HepG2 (cell line): Measurements from ENCODE around the gene TBC1D2B. TPM values are rescaled to one million over a fixed set of nuclear protein-coding genes. Genes with fewer than 3 reads are reported as not detected.

Experiments used
- ATAC-seq: fragments of 200-7000 bp; cut with Tn5 transposase; 3 replicates; pipeline ENCODE4 v1.9.1; 2020; ENCODE audit warnings: mild to moderate bottlenecking, moderate library complexity
- BruUV-seq: library from RNA; stranded (reverse); fragments of 400-500 nt; replicated peaks from 2 replicates; lab custom pipeline; 2021; lab: Mats Ljungman, UMichigan
- CTCF ChIA-PET: fragments of 300-600 bp; formaldehyde crosslinking; extraction: SDS; loops from one replicate; lab custom pipeline; 2021; ENCODE audit warnings: low total read pairs, inconsistent platforms, low intra/inter-chr PET ratio; lab: Yijun Ruan, JAX
- POLR2A ChIA-PET: fragments of 350-600 bp; sonication (Branson Sonifier 250); formaldehyde crosslinking; loops from one replicate; lab custom pipeline; 2020; ENCODE audit warnings: antibody characterized with exemption, inconsistent platforms; lab: Yijun Ruan, JAX
- DNase-seq: peaks from one replicate; pipeline ENCODE4 v3.0.0-alpha.2; 2015; ENCODE audit warnings: low spot score
- FAIRE-seq: peaks from 3 replicates; lab custom pipeline; 2011; peaks lifted over from hg19 to GRCh38; lab: Jason Lieb, UNC
- H2AFZ ChIP-seq: one replicate; pipeline ENCODE4 v1.6.1; 2011; ENCODE audit warnings: low read length, inconsistent platforms
- H3K27ac ChIP-seq: fragments of 300-600 bp; 3 replicates; pipeline ENCODE4 v1.8.0; 2011; ENCODE audit warnings: mixed run types, mild to moderate bottlenecking, mixed read lengths, low read length, inconsistent platforms; ENCODE audit not compliant: insufficient read depth; ENCODE audit errors: extremely low read length
- H3K27me3 ChIP-seq, 2 experiments: fragments of 200-600 bp in 1 of 2; 2 replicates in 1 of 2; 3 replicates in 1 of 2; pipeline versions ENCODE4 v1.6.0 to v1.8.0; 2011; ENCODE audit warnings: low read length in 2 of 2, mild to moderate bottlenecking in 2 of 2, moderate library complexity in 2 of 2, inconsistent platforms in 1 of 2; ENCODE audit not compliant: insufficient read depth in 2 of 2, control insufficient read depth in 1 of 2
- H3K36me3 ChIP-seq, 2 experiments: fragments of 200-600 bp in 1 of 2; replicated peaks in 1 of 2; 2 replicates in 1 of 2; 3 replicates in 1 of 2; pipeline versions ENCODE4 v1.5.1 to v1.8.0; 2011; ENCODE audit warnings: low read length in 2 of 2, inconsistent platforms in 1 of 2; ENCODE audit not compliant: insufficient read depth in 2 of 2, control insufficient read depth in 1 of 2
- H3K4me1 ChIP-seq: 2 replicates; pipeline ENCODE4 v1.5.1; 2012; ENCODE audit warnings: low read length, inconsistent platforms; ENCODE audit not compliant: insufficient read depth
- H3K4me2 ChIP-seq: 2 replicates; pipeline ENCODE4 v1.6.0; 2011; ENCODE audit warnings: low read depth, low read length, inconsistent platforms
- H3K4me3 ChIP-seq, 3 experiments: fragments of 200-600 bp in 1 of 3; sonication (generic), shearing (Covaris generic) in 1 of 3; replicated peaks in 1 of 3; 2 replicates each; pipeline ENCODE4 v1.5.1; 2011 to 2016; ENCODE audit warnings: low read length in 3 of 3, inconsistent platforms in 2 of 3, low read depth in 2 of 3, mild to moderate bottlenecking in 2 of 3, control low read depth in 1 of 3, mixed read lengths in 1 of 3; ENCODE audit not compliant: insufficient read depth in 1 of 3
- H3K79me2 ChIP-seq: one replicate; pipeline ENCODE4 v1.6.1; 2011; ENCODE audit warnings: low read length, inconsistent platforms; ENCODE audit not compliant: insufficient read depth
- H3K9ac ChIP-seq: 2 replicates; pipeline ENCODE4 v1.6.0; 2011; ENCODE audit warnings: mild to moderate bottlenecking, low read depth, low read length, inconsistent platforms; ENCODE audit not compliant: insufficient read depth
- H3K9me3 ChIP-seq: 2 replicates; pipeline ENCODE4 v1.5.1; 2012; ENCODE audit warnings: mild to moderate bottlenecking, low read length
- H4K20me1 ChIP-seq: 2 replicates; pipeline ENCODE4 v1.6.0; 2011; ENCODE audit warnings: inconsistent platforms, mild to moderate bottlenecking, low read length, moderate library complexity; ENCODE audit not compliant: insufficient read depth
- REXO4 ChIP-seq: sonication (generic); formaldehyde crosslinking; IDR thresholded peaks from 2 replicates; pipeline ENCODE4 v1.8.0; 2022; ENCODE audit warnings: missing genetic modification reagents, mild to moderate bottlenecking, borderline replicate concordance
- SP4 ChIP-seq: sonication (generic); formaldehyde crosslinking; IDR thresholded peaks from 2 replicates; pipeline ENCODE4 v1.8.1; 2023; ENCODE audit warnings: mild to moderate bottlenecking, missing genetic modification reagents
- SRY ChIP-seq: sonication (generic); formaldehyde crosslinking; IDR thresholded peaks from 2 replicates; pipeline ENCODE4 v1.8.0; 2022; ENCODE audit warnings: mild to moderate bottlenecking, missing genetic modification reagents
- TEAD3 ChIP-seq: optimal IDR thresholded peaks from 2 replicates; pipeline ENCODE3; 2016; ENCODE audit warnings: borderline replicate concordance
- TP53 ChIP-seq: sonication (generic); formaldehyde crosslinking; conservative IDR thresholded peaks from 2 replicates; pipeline ENCODE4 v1.4.0; 2020; ENCODE audit warnings: missing genetic modification reagents
- ZNF20 ChIP-seq: sonication (generic); formaldehyde crosslinking; IDR thresholded peaks from 2 replicates; pipeline ENCODE4 v1.4.0; 2020; ENCODE audit warnings: mild to moderate bottlenecking, moderate library complexity, missing genetic modification reagents
- ZNF629 ChIP-seq: sonication (generic); formaldehyde crosslinking; conservative IDR thresholded peaks from 2 replicates; pipeline ENCODE4 v1.5.0; 2020; ENCODE audit warnings: missing genetic modification reagents
- ZNF883 ChIP-seq: sonication (generic); formaldehyde crosslinking; IDR thresholded peaks from 2 replicates; pipeline ENCODE4 v1.5.1; 2020; ENCODE audit warnings: mild to moderate bottlenecking, missing genetic modification reagents; ENCODE audit errors: not compliant biosample characterization
- WGBS: methylation state at CpG from one replicate; pipeline ENCODE4 v1.1.6; 2017; ENCODE audit warnings: low lambda C conversion rate; 5-methylcytosine and 5-hydroxymethylcytosine counted together
- in situ Hi-C: cut with HindIII; loops from 2 replicates; pipeline ENCODE4 v1.10.0; 2017; ENCODE audit warnings: low pct_unique_long_range_greater_than_20kb; ENCODE audit not compliant: extremely low pct_ligation_motif_present
- intact Hi-C: fragments of 100-400 bp; cut with micrococcal nuclease; formaldehyde crosslinking; loops from one replicate; pipeline ENCODE4 v1.10.0; 2022; ENCODE audit not compliant: unreplicated experiment
- polyA plus RNA-seq, 8 experiments: library from polyadenylated mRNA; depleted of rRNA in 3 of 8; stranded (reverse) in 7 of 8; unstranded in 1 of 8; fragments of >200 nt; fragmentation: Illumina TruSeq in 4 of 8; extraction: Trizol in 4 of 8; gene quantifications; 2 replicates each; pipeline versions ENCODE4 v1.2.1 to v1.2.3, GENCODE V29; 2011 to 2016; ENCODE audit warnings: low read depth in 4 of 8, missing spikeins in 1 of 8, mixed read lengths in 1 of 8; ENCODE audit not compliant: insufficient read depth in 1 of 8
- total RNA-seq, 5 experiments: library from RNA; depleted of rRNA; stranded (reverse); fragments of >200 nt; fragmentation: Illumina TruSeq; extraction: Trizol; gene quantifications; 2 replicates each; pipeline ENCODE4 v1.2.3, GENCODE V29; 2016; ENCODE audit warnings: low read depth in 1 of 5
- TF ChIP-seq, protein P1 (sequence below): sonication (generic); formaldehyde crosslinking; IDR thresholded peaks from 2 replicates; pipeline ENCODE4 v1.9.0; 2021; ENCODE audit warnings: mild to moderate bottlenecking, missing genetic modification reagents

Gene TBC1D2B
- total and polyA plus RNA-seq, 2 of the 13 experiments (the other 11 are each of a cell fraction or from before 2014, with no cell fraction given) = 10.1 to 14.4 TPM

- no peak for DNase-seq
- H3K4me1 ChIP-seq = peaks cover 17% of the 10 kb centered on the region
Observed at GRCh38 chr15:78010067-78010466, 67.4 kb downstream of the TBC1D2B start.

More at GRCh38 chr15:78010067-78010466, 67.4 kb downstream of the TBC1D2B start:
- H3K4me2 ChIP-seq = no peak overlapping the region
- FAIRE-seq (no peak), ATAC-seq (no peak)
- no peaks in the 10 kb centered on the region for H3K27me3 ChIP-seq
- H3K9ac ChIP-seq = no peak overlapping the region
- no peaks in the 10 kb centered on the region for H3K79me2 ChIP-seq
- H3K27ac ChIP-seq = no peak overlapping the region
- in situ Hi-C loops = no loop called here
- H4K20me1 ChIP-seq = no peaks in the 10 kb centered on the region
- no peak overlapping the region for H3K4me3 ChIP-seq
- intact Hi-C loops = no loop called here
- TF ChIP-seq ZNF20 (no peak), ZNF629 (CRISPR knock-in tag) (no peak), SP4 (CRISPR knock-in tag) (no peak), TP53 (CRISPR knock-in tag) (no peak), SRY (CRISPR knock-in tag) (no peak), TEAD3 (no peak), ZNF883 (CRISPR knock-in tag) (no peak), REXO4 (CRISPR knock-in tag) (no peak)
- TF ChIP-seq, protein P1, sequence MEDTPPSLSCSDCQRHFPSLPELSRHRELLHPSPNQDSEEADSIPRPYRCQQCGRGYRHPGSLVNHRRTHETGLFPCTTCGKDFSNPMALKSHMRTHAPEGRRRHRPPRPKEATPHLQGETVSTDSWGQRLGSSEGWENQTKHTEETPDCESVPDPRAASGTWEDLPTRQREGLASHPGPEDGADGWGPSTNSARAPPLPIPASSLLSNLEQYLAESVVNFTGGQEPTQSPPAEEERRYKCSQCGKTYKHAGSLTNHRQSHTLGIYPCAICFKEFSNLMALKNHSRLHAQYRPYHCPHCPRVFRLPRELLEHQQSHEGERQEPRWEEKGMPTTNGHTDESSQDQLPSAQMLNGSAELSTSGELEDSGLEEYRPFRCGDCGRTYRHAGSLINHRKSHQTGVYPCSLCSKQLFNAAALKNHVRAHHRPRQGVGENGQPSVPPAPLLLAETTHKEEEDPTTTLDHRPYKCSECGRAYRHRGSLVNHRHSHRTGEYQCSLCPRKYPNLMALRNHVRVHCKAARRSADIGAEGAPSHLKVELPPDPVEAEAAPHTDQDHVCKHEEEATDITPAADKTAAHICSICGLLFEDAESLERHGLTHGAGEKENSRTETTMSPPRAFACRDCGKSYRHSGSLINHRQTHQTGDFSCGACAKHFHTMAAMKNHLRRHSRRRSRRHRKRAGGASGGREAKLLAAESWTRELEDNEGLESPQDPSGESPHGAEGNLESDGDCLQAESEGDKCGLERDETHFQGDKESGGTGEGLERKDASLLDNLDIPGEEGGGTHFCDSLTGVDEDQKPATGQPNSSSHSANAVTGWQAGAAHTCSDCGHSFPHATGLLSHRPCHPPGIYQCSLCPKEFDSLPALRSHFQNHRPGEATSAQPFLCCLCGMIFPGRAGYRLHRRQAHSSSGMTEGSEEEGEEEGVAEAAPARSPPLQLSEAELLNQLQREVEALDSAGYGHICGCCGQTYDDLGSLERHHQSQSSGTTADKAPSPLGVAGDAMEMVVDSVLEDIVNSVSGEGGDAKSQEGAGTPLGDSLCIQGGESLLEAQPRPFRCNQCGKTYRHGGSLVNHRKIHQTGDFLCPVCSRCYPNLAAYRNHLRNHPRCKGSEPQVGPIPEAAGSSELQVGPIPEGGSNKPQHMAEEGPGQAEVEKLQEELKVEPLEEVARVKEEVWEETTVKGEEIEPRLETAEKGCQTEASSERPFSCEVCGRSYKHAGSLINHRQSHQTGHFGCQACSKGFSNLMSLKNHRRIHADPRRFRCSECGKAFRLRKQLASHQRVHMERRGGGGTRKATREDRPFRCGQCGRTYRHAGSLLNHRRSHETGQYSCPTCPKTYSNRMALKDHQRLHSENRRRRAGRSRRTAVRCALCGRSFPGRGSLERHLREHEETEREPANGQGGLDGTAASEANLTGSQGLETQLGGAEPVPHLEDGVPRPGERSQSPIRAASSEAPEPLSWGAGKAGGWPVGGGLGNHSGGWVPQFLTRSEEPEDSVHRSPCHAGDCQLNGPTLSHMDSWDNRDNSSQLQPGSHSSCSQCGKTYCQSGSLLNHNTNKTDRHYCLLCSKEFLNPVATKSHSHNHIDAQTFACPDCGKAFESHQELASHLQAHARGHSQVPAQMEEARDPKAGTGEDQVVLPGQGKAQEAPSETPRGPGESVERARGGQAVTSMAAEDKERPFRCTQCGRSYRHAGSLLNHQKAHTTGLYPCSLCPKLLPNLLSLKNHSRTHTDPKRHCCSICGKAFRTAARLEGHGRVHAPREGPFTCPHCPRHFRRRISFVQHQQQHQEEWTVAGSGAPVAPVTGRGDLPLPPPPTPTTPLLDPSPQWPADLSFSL (CRISPR knock-in tag) = no peak
- POLR2A ChIA-PET = no interaction called here
- WGBS = 98% methylated on average over 4 of the region's 4 CpGs
- H3K9me3 ChIP-seq = no peaks in the 10 kb centered on the region
- no TSS peak for BruUV-seq
- no peak overlapping the region for H2AFZ ChIP-seq
- CTCF ChIA-PET = no interaction called here
- peaks cover 6 to 37% of the 10 kb centered on the region in 2 experiments; a peak in 4 of 5 replicates for H3K36me3 ChIP-seq
